HL-60/S4 (cell line): ENCODE data around the gene MRPS12.
"Not testable (repeated sequence)": the region's sequence is repeated elsewhere in the genome, so short reads cannot be mapped to it uniquely, and the experiment has no call there.

Source experiments
- in situ Hi-C: fragments of 300-500 bp; cut with MboI; formaldehyde crosslinking; loops from 2 replicates; pipeline ENCODE4 v1.14.3; 2022; ENCODE audit warnings: low sequenced_read_pairs

The MRPS12 gene

GRCh38 chr19:38930776-38931520, at the start of gene MRPS12:
MRPS12 (plus strand) TSS chr19:38930944; CDS start chr19:38931295, 351 bp downstream.
- in situ Hi-C loops: loop anchor here (25.0 kb wide), 3 partner anchors 394 to 694 kb away; partner anchors contain the start of gene FAM98C

GRCh38 chr19:38883286-38883685, 47.5 kb upstream of the MRPS12 start:
- in situ Hi-C loops: no loop called here

- in situ Hi-C loops: not testable (repeated sequence)
Measured at GRCh38 chr19:38884691-38885090, 46.1 kb upstream of the MRPS12 start.

GRCh38 chr19:38888876-38889275, 41.9 kb upstream of the MRPS12 start:
- in situ Hi-C loops: no loop called here

- in situ Hi-C loops: no loop called here
Measured at GRCh38 chr19:38889803-38890202, 40.9 kb upstream of the MRPS12 start.

- in situ Hi-C loops: no loop called here
Measured at GRCh38 chr19:38890686-38891085, 40.1 kb upstream of the MRPS12 start.

GRCh38 chr19:38891771-38892170, 39.0 kb upstream of the MRPS12 start:
- in situ Hi-C loops: no loop called here

- in situ Hi-C loops: no loop called here
Measured at GRCh38 chr19:38892841-38893240, 37.9 kb upstream of the MRPS12 start.

- in situ Hi-C loops: no loop called here
Measured at GRCh38 chr19:38893341-38893771, 37.4 kb upstream of the MRPS12 start.

GRCh38 chr19:38894968-38895367, 35.8 kb upstream of the MRPS12 start:
- in situ Hi-C loops: no loop called here

GRCh38 chr19:38898788-38899446, 31.8 kb upstream of the MRPS12 start:
- in situ Hi-C loops: no loop called here

GRCh38 chr19:38899447-38900201, 31.1 kb upstream of the MRPS12 start, which contains the start of the genes NFKBIB and SIRT2:
NFKBIB (plus strand) TSS chr19:38899969; CDS start chr19:38900033, 64 bp downstream.
SIRT2 (minus strand) TSS chr19:38899618; CDS start chr19:38899521, 97 bp downstream.
- in situ Hi-C loops: no loop called here

- in situ Hi-C loops: no loop called here
Measured at GRCh38 chr19:38900202-38900629, 30.5 kb upstream of the MRPS12 start.

- in situ Hi-C loops: no loop called here
Measured at GRCh38 chr19:38900743-38901190, 30.0 kb upstream of the MRPS12 start.

GRCh38 chr19:38901683-38902082, 29.1 kb upstream of the MRPS12 start:
- in situ Hi-C loops: no loop called here

- in situ Hi-C loops: no loop called here
Measured at GRCh38 chr19:38904581-38905539, 25.9 kb upstream of the MRPS12 start.

GRCh38 chr19:38905620-38906019, 25.1 kb upstream of the MRPS12 start:
- in situ Hi-C loops: no loop called here

GRCh38 chr19:38907227-38907626, 23.5 kb upstream of the MRPS12 start:
- in situ Hi-C loops: no loop called here

GRCh38 chr19:38907670-38908069, 23.1 kb upstream of the MRPS12 start:
- in situ Hi-C loops: no loop called here

GRCh38 chr19:38908911-38909310, 21.8 kb upstream of the MRPS12 start:
- in situ Hi-C loops: no loop called here
